Breast epithelium (tissue), 3 donors: Measurements from ENCODE around the gene ATP2C2.

Experiments
- POLR2A ChIP-seq: fragments of 450-650 bp; IDR thresholded peaks from one replicate; pipeline ENCODE4 v1.6.1; 2016; ENCODE audit warnings: antibody characterized with exemption, mild to moderate bottlenecking, moderate library complexity
- POLR2AphosphoS5 ChIP-seq, 3 donors: sonication (generic); formaldehyde crosslinking; IDR thresholded peaks; one replicate each; pipeline ENCODE4 v1.6.1; 2017; ENCODE audit warnings: antibody characterized with exemption in 3 of 3
- TF ChIP-seq, protein P1 (sequence below), 3 donors: fragments of 450-650 bp; IDR thresholded peaks; one replicate each; pipeline ENCODE4 v1.5.1; 2016 to 2017; ENCODE audit warnings: antibody characterized with exemption in 3 of 3, mild to moderate bottlenecking in 3 of 3, moderate library complexity in 3 of 3

DNA sequence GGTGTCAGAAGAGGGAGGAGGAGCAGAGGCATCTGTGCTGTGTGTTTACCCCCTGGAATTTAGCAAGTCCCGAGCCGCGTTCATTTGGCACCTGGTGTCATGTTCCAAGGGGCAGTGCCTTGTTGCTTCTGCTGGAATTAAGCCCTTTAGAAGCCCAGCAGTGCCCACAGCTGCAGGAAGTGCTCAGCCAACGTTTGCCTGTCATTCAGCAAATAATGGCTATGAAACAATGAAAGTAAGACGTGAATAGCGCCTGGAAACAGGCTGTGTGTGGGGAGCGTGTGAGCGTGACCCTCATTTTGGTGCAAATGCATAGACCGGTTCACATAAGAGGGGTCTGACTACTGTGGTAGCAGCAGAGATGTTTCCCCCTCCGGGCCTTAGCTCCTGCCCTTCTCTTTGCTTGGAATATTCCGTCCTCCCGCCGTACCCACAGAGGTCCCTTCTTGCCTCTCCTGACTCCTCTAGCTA lies 5.8 kb upstream of the ATP2C2 start:
- TF ChIP-seq, protein P1, sequence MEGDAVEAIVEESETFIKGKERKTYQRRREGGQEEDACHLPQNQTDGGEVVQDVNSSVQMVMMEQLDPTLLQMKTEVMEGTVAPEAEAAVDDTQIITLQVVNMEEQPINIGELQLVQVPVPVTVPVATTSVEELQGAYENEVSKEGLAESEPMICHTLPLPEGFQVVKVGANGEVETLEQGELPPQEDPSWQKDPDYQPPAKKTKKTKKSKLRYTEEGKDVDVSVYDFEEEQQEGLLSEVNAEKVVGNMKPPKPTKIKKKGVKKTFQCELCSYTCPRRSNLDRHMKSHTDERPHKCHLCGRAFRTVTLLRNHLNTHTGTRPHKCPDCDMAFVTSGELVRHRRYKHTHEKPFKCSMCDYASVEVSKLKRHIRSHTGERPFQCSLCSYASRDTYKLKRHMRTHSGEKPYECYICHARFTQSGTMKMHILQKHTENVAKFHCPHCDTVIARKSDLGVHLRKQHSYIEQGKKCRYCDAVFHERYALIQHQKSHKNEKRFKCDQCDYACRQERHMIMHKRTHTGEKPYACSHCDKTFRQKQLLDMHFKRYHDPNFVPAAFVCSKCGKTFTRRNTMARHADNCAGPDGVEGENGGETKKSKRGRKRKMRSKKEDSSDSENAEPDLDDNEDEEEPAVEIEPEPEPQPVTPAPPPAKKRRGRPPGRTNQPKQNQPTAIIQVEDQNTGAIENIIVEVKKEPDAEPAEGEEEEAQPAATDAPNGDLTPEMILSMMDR (IDR thresholded peaks at IDR 0.05) = no peak
- no peak for TF ChIP-seq POLR2A
- TF ChIP-seq POLR2AphosphoS5 (IDR thresholded peaks at IDR 0.05) = no peak
